HL-60/S4 treated with phorbol 12-myristate 13-acetate at 8.2 ng/mL for 4 days and 3 days (cell line): ENCODE data around the gene SOX6.

ENCODE experiments used
- in situ Hi-C: fragments of 300-500 bp; cut with MboI; formaldehyde crosslinking; loops from 2 replicates; pipeline ENCODE4 v1.15.0; 2022; ENCODE audit warnings: low sequenced_read_pairs

The SOX6 gene

GRCh38 chr11:16321148-16321547 lies 35.2 kb downstream of the SOX6 start:
- in situ Hi-C loops: no loop called here

DNA sequence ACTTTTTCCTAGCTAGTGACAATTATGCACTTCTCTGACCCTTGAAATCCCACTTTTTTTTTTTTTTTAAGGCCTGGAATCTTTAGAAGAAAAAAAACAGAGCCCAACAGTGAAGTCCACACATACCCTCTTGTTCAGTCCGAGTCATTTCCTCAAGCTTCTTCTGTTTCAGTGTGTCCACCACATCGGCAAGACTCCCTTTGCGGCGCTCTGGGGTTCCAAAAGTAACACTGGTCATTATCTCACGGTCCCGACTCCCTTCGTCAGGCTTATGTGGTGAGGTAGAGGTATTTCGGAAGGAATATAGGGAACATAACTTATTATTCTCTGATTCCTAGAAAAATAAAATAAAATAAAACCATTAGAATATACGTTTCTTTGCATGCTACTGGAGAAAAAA lies 38.0 kb downstream of the SOX6 start:
- in situ Hi-C loops: no loop called here

- in situ Hi-C loops: no loop called here
These were observed 38.6 kb downstream of the SOX6 start for GRCh38 chr11:16317712-16318111.

DNA sequence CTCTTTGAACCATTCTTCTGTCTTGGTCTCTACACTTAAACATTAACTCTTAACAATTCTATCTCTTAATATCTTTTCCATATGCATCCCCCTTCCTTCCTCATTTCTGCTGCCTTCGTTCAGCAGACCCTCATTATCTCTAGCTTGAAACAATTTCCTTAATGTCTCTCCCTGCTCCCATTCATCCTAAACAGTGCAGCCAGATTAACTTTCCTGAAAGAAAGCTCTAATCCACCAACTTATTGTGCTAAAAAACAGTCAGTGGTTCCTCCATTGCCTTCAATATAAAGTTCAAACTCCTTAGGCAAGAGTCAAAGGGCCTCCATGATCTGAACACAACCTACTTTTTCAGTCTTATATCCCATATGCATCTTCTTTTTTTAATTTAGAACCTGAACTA lies 42.5 kb downstream of the SOX6 start:
- in situ Hi-C loops: no loop called here

- in situ Hi-C loops: no loop called here
These were observed 44.0 kb downstream of the SOX6 start for GRCh38 chr11:16312233-16312765.

GRCh38 chr11:16311831-16312230 lies 44.5 kb downstream of the SOX6 start:
- in situ Hi-C loops: no loop called here

- in situ Hi-C loops: no loop called here
These were observed 45.4 kb downstream of the SOX6 start for GRCh38 chr11:16310943-16311342.

DNA sequence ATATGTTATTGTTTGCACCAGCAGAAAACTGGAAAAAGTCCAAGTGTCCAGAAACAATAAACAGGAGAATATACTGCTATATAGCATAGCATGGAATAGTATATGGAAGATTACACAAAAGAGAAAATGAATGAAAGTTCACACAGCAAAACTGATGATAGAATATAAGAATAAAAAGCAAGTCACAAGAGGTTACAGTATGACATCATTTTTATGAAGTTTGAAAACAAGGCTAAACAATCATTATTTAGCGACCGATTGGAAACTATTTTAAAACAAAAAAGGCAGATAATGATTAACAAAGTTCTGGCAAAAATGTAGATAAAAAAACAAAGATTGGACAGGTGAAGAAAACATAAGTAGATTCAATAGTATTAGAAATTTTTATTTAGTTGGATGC lies 47.1 kb downstream of the SOX6 start:
- in situ Hi-C loops: no loop called here

GRCh38 chr11:16301462-16301861 lies 54.9 kb downstream of the SOX6 start:
- in situ Hi-C loops: no loop called here

GRCh38 chr11:16299884-16300782 lies 56.2 kb downstream of the SOX6 start:
- in situ Hi-C loops: no loop called here

DNA sequence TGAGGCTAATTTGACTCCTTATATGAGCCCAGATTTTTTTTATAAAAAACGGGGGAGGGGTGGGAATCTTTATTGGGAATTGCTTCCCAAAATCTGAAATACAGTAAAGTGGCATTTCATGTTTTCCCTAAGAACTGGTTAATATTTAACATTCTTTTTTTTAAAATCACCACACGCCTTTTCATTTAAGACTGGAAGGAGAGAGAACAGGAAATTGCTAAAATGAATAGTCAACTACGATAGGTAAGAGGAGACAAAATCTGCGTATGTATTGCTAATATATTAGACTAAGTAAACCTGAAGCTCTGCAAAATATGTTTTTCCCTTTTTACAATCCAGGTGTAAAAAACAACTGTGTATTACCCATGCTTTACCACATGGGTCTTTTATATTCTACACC lies 57.0 kb downstream of the SOX6 start:
- in situ Hi-C loops: no loop called here

DNA sequence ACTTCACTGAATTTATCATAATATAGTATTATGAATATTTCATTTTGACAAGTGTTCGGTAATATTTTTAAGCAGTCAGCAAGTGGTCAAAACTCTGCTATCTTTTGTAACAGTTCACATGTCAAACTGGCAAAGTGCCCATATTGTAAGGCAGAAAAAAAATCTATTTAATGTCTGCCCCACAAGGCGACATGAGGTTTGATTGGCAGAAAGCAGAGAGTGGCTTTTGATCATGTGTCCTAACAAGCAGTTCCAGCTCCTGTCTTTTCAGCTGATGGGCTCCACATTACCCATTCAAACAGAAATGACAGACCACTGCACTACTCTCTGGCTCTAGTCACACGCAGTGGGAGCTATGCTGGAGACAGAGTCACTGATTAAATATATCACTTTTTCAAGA lies 59.0 kb downstream of the SOX6 start:
- in situ Hi-C loops: no loop called here

GRCh38 chr11:16296273-16296672 lies 60.1 kb downstream of the SOX6 start:
- in situ Hi-C loops: no loop called here

GRCh38 chr11:16295592-16295991 lies 60.8 kb downstream of the SOX6 start:
- in situ Hi-C loops: no loop called here

DNA sequence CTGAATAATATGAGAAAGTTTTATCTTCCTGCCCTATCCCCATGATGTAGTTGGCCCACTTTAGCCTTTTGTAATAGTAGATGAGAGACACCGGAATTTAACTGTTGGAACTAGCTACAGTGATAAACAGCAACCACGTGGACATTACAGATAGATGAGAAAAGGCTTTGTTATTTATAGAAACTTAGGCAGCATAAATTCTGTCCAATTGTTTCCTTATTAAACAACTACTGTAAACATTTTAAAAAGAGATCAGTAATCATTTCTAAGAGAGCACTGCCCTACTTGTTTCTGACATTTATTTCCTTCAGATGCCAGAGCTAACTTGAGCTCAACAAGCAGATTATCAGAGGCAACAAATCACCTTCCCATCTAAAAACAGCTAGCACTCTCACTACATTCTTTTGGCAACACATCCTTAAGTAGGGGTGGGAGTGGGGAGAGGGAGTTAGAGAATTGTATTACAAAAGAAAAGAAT lies 63.1 kb downstream of the SOX6 start:
- in situ Hi-C loops: no loop called here

- in situ Hi-C loops: no loop called here
These were observed 64.0 kb downstream of the SOX6 start for GRCh38 chr11:16292167-16292859.

DNA sequence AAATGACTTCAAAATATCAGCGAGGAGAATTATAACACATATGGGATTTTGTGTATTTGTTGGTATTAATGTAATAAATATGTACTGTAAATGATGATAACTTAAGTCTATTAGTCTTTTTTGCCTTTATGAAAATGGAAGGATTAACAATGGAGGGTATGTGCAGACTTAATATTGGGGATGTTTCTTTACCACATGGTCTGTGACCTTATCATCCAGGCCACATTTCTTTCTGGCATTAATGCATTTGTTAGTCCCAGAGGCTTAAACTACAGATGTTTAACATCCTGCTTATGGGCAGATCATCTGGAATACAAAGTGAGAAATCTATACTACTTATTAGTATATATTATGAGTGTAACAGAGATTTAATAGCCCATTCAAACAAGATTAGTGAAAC lies 64.6 kb downstream of the SOX6 start:
- in situ Hi-C loops: no loop called here

DNA sequence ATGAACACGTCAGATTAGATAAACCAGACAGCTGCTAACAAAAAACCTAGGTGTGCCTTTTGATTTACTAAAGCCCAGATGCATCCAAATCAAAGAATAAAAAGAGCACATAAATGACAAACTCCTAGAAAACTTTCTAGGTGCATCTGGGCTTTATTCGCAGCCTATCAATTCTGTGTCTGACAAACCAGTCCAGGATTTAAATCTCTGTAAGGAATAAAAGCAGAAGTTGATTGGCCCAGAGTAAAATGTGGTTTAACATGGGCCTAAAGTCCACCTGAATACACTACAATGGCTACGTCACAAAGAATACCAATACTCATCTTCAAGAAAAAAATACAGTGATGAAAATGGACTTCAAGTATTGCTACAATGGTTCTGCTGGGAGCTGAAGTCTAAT lies 66.8 kb downstream of the SOX6 start:
- in situ Hi-C loops: no loop called here

- in situ Hi-C loops: no loop called here
These were observed 68.6 kb downstream of the SOX6 start for GRCh38 chr11:16287630-16288280.

DNA sequence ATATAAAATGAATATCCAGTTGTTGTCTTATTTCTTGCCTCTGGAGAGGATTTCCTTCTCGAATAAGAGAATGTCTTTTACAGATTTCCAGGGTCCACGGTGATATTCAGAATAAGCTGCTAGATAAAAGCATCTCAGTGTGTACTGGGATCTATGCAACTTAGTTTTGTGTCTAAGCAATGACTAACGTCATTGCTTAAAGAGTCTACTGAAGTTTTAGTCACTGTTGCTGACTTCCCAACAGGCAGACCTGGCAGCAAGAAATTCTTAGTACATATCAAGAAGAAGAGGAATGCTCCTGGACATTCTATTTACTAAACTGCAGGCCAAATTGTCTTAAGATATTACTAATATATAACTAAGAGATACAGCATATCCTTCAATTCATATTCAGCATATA lies 70.3 kb downstream of the SOX6 start:
- in situ Hi-C loops: no loop called here

DNA sequence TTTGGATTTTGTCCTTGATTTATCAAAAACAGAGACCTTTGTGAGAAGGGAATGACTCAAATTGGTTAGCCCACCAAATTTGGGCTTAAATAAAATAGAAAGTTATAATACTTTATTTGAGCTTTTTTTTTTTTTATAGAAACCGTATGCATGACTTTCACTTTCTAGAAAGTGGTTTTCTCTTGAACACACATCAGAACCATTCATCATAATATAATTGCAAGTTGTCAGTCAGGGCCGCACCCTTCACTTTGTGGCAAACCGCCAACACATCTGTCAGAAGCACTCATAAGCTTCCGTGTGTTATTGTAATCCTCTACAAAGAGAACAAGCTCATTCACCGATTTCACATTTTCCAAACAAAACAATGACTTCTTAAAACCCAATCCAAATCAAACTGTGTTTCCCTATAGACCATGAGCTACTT lies 76.1 kb downstream of the SOX6 start:
- in situ Hi-C loops: no loop called here
